GM19328 (cell line): ENCODE results near the gene CNTN1.
"Not testable (repeated sequence)": the region's sequence is repeated elsewhere in the genome, so short reads cannot be mapped to it uniquely, and the experiment has no call there.

Experiments used
- ATAC-seq: cut with Tn5 transposase; IDR thresholded peaks from one replicate; pipeline ENCODE4 v1.9.1; 2021; ENCODE audit warnings: mild to moderate bottlenecking, moderate library complexity; ENCODE audit not compliant: unreplicated experiment

Gene CNTN1

GRCh38 chr12:40697566-40698259, 5.5 kb downstream of the CNTN1 start:
- no peak for ATAC-seq

- no peak for ATAC-seq
Measured at GRCh38 chr12:40701756-40702155, 9.5 kb downstream of the CNTN1 start.

GRCh38 chr12:40711121-40711520, 18.9 kb downstream of the CNTN1 start:
- no peak for ATAC-seq

GRCh38 chr12:40714636-40715035, 22.4 kb downstream of the CNTN1 start:
- ATAC-seq = no peak

GRCh38 chr12:40716037-40716436, 23.8 kb downstream of the CNTN1 start:
- no peak for ATAC-seq

- ATAC-seq = no peak
Measured at GRCh38 chr12:40717576-40717975, 25.3 kb downstream of the CNTN1 start.

- no peak for ATAC-seq
Measured at GRCh38 chr12:40718878-40719372, 26.7 kb downstream of the CNTN1 start.

GRCh38 chr12:40723001-40723400, 30.8 kb downstream of the CNTN1 start:
- no peak for ATAC-seq

GRCh38 chr12:40726366-40726765, 34.1 kb downstream of the CNTN1 start:
- no peak for ATAC-seq

- ATAC-seq = no peak
Measured at GRCh38 chr12:40727774-40728483, 35.7 kb downstream of the CNTN1 start.

GRCh38 chr12:40730281-40730680, 38.0 kb downstream of the CNTN1 start:
- no peak for ATAC-seq

- no peak for ATAC-seq
Measured at GRCh38 chr12:40733871-40734270, 41.6 kb downstream of the CNTN1 start.

- ATAC-seq = no peak
Measured at GRCh38 chr12:40734276-40734675, 42.0 kb downstream of the CNTN1 start.

GRCh38 chr12:40735551-40736230, 43.5 kb downstream of the CNTN1 start:
- no peak for ATAC-seq

- not testable (repeated sequence) for ATAC-seq
Measured at GRCh38 chr12:40737416-40737815, 45.2 kb downstream of the CNTN1 start.

- no peak for ATAC-seq
Measured at GRCh38 chr12:40738856-40739255, 46.6 kb downstream of the CNTN1 start.

- ATAC-seq = no peak
Measured at GRCh38 chr12:40742041-40742440, 49.8 kb downstream of the CNTN1 start.

GRCh38 chr12:40745386-40745785, 53.1 kb downstream of the CNTN1 start:
- no peak for ATAC-seq

- ATAC-seq = no peak
Measured at GRCh38 chr12:40749863-40750262, 57.6 kb downstream of the CNTN1 start.

- no peak for ATAC-seq
Measured at GRCh38 chr12:40752011-40752410, 59.8 kb downstream of the CNTN1 start.

GRCh38 chr12:40760821-40761220, 68.6 kb downstream of the CNTN1 start:
- ATAC-seq = no peak

- no peak for ATAC-seq
Measured at GRCh38 chr12:40762072-40762471, 69.8 kb downstream of the CNTN1 start.
